ENCODE data around the gene CCNY.

- TF ChIP-seq CTCF (conservative IDR thresholded peaks at IDR 0.05; ENCODE audit: low read length) (no peak), EZH2phosphoT487 (IDR thresholded peaks at IDR 0.05; ENCODE audit: borderline replicate concordance, low read depth, low read length) (no peak)
These were observed 216.5 kb downstream of the CCNY start for GRCh38 chr10:35552650-35553342.

All from OCI-LY7 (cell line).